Endothelial cell of umbilical vein (primary cell): ENCODE data around the gene SPRY1. TPM values are rescaled to one million over a fixed set of nuclear protein-coding genes. Genes with fewer than 3 reads are reported as not detected.

Source experiments
- BruUV-seq: library from RNA; stranded (reverse); fragments of 400-500 nt; replicated peaks from 2 replicates; lab custom pipeline; 2021; lab: Mats Ljungman, UMichigan
- CTCF ChIA-PET: fragments of 300-600, 350-600 bp; sonication (Branson Sonifier 250); formaldehyde crosslinking; loops from one replicate; lab custom pipeline; 2021; ENCODE audit warnings: antibody characterized with exemption, inconsistent platforms; lab: Charles Lee
- POLR2A ChIA-PET: fragments of 300-600, 350-600 bp; sonication (Branson Sonifier 250); formaldehyde crosslinking; loops from one replicate; lab custom pipeline; 2021; ENCODE audit warnings: antibody characterized with exemption, inconsistent platforms; lab: Charles Lee
- DNase-seq: peaks from one replicate; pipeline ENCODE4 v3.0.0-alpha.2; 2011; ENCODE audit warnings: low read depth, low spot score
- FAIRE-seq: peaks from 2 replicates; lab custom pipeline; 2011; peaks lifted over from hg19 to GRCh38; lab: Jason Lieb, UNC
- H2AFZ ChIP-seq: 2 replicates; pipeline ENCODE4 v1.6.0; 2012; ENCODE audit warnings: low read depth, low read length, control low read depth, inconsistent platforms
- H3K27ac ChIP-seq: 2 replicates; pipeline ENCODE4 v1.5.1; 2011; ENCODE audit warnings: low read depth, mild to moderate bottlenecking, control low read depth, low read length, moderate library complexity; ENCODE audit not compliant: insufficient read depth
- H3K27me3 ChIP-seq, 2 experiments: 2 replicates each; pipeline versions ENCODE4 v1.6.0 to v1.6.1; 2011; ENCODE audit warnings: low read length in 2 of 2, mixed read lengths in 1 of 2; ENCODE audit not compliant: control insufficient read depth in 2 of 2, insufficient read depth in 2 of 2
- H3K36me3 ChIP-seq, 2 experiments: 2 replicates in 1 of 2; 3 replicates in 1 of 2; pipeline ENCODE4 v1.5.1; 2011; ENCODE audit warnings: low read length in 2 of 2, mild to moderate bottlenecking in 1 of 2, moderate library complexity in 1 of 2; ENCODE audit not compliant: control insufficient read depth in 2 of 2, insufficient read depth in 2 of 2; ENCODE audit errors: extremely low read depth in 1 of 2
- H3K4me1 ChIP-seq: 3 replicates; pipeline ENCODE4 v1.5.1; 2011; ENCODE audit warnings: mild to moderate bottlenecking, low read length; ENCODE audit not compliant: control insufficient read depth, insufficient read depth; ENCODE audit errors: extremely low read depth
- H3K4me2 ChIP-seq: 2 replicates; pipeline ENCODE4 v1.6.1; 2011; ENCODE audit warnings: low read length, control low read depth, mixed read lengths; ENCODE audit not compliant: insufficient read depth
- H3K4me3 ChIP-seq, 3 experiments: fragments of 200-600 bp in 1 of 3; sonication (generic), shearing (Covaris generic) in 1 of 3; replicated peaks in 1 of 3; 2 replicates each; pipeline ENCODE4 v1.5.1; 2011 to 2016; ENCODE audit warnings: control low read depth in 3 of 3, low read length in 3 of 3, mild to moderate bottlenecking in 2 of 3, inconsistent platforms in 1 of 3, low read depth in 1 of 3, moderate library complexity in 1 of 3; ENCODE audit not compliant: insufficient read depth in 1 of 3
- H3K79me2 ChIP-seq: 2 replicates; pipeline ENCODE4 v1.6.0; 2012; ENCODE audit warnings: low read length, inconsistent platforms; ENCODE audit not compliant: control insufficient read depth, insufficient read depth
- H3K9ac ChIP-seq: replicated peaks from 2 replicates; pipeline ENCODE3; 2011; ENCODE audit warnings: low read length, control low read depth; ENCODE audit not compliant: insufficient read depth; ENCODE audit errors: extremely low read depth
- H3K9me1 ChIP-seq: replicated peaks from 3 replicates; pipeline ENCODE4 v1.6.0; 2011; ENCODE audit warnings: mild to moderate bottlenecking, low read length; ENCODE audit not compliant: control insufficient read depth, insufficient read depth; ENCODE audit errors: extremely low read depth
- H3K9me3 ChIP-seq: replicated peaks from 2 replicates; pipeline ENCODE4 v1.5.1; 2012; ENCODE audit warnings: low read length, inconsistent platforms; ENCODE audit not compliant: control insufficient read depth, insufficient read depth
- H4K20me1 ChIP-seq: replicated peaks from 2 replicates; pipeline ENCODE3; 2011; ENCODE audit warnings: mild to moderate bottlenecking, low read length; ENCODE audit not compliant: control insufficient read depth, insufficient read depth; ENCODE audit errors: extremely low read depth
- CTCF ChIP-seq, 2 donors: IDR thresholded peaks; 1 replicate in 1 of 2; 2 replicates in 1 of 2; pipeline ENCODE4 v1.5.1; 2011; ENCODE audit warnings: low read length in 2 of 2, mild to moderate bottlenecking in 2 of 2, moderate library complexity in 2 of 2, control low read depth in 1 of 2, inconsistent platforms in 1 of 2, low read depth in 1 of 2; ENCODE audit not compliant: insufficient read depth in 1 of 2; ENCODE audit errors: extremely low read depth in 1 of 2
- EZH2 ChIP-seq: IDR thresholded peaks from 2 replicates; pipeline ENCODE4 v1.6.1; 2012; ENCODE audit warnings: borderline replicate concordance, low read depth, mild to moderate bottlenecking, moderate library complexity, low read length, inconsistent platforms; ENCODE audit not compliant: severe bottlenecking
- FOS ChIP-seq: IDR thresholded peaks from 2 replicates; pipeline ENCODE4 v1.6.1; 2011; ENCODE audit warnings: mild to moderate bottlenecking, low read length, moderate library complexity, borderline replicate concordance; ENCODE audit not compliant: insufficient read depth
- GATA2 ChIP-seq: IDR thresholded peaks from 2 replicates; pipeline ENCODE4 v1.7.0; 2011; ENCODE audit warnings: low read depth, mild to moderate bottlenecking, moderate library complexity, mixed read lengths, low read length; ENCODE audit not compliant: insufficient read length, insufficient read depth
- JUN ChIP-seq: IDR thresholded peaks from 2 replicates; pipeline ENCODE4 v1.6.1; 2011; ENCODE audit warnings: borderline replicate concordance, low read depth; ENCODE audit not compliant: insufficient read length, insufficient read depth
- MAX ChIP-seq: IDR thresholded peaks from 2 replicates; pipeline ENCODE4 v1.6.1; 2011; ENCODE audit not compliant: insufficient read depth, insufficient read length
- MYC ChIP-seq: IDR thresholded peaks from one replicate; pipeline ENCODE4 v1.6.1; 2011; ENCODE audit warnings: mild to moderate bottlenecking, low read depth, low read length
- POLR2A ChIP-seq: IDR thresholded peaks from 2 replicates; pipeline ENCODE4 v1.6.1; 2012; ENCODE audit warnings: low read depth, mild to moderate bottlenecking, control low read depth, low read length
- POLR2AphosphoS5 ChIP-seq: IDR thresholded peaks from 2 replicates; pipeline ENCODE4 v1.6.1; 2012; ENCODE audit warnings: low read depth, mild to moderate bottlenecking, control low read depth, low read length, moderate library complexity; ENCODE audit not compliant: insufficient read depth
- dilution Hi-C: fragments of 300-500 bp; cut with MboI; formaldehyde crosslinking; loops from one replicate; pipeline ENCODE4 v1.15.0; 2019; ENCODE audit warnings: low sequenced_read_pairs; ENCODE audit not compliant: extremely low pct_ligation_motif_present
- intact Hi-C: fragments of 100-400 bp; cut with micrococcal nuclease; formaldehyde crosslinking; loops from one replicate; pipeline ENCODE4 v1.10.0; 2022
- polyA plus RNA-seq, 4 experiments: library from polyadenylated mRNA; depleted of rRNA in 3 of 4; stranded (reverse) in 3 of 4; unstranded in 1 of 4; fragments of >200 nt; gene quantifications; 2 replicates each; pipeline versions ENCODE4 v1.2.1 to v1.2.3, GENCODE V29; 2011 to 2012; ENCODE audit warnings: missing spikeins in 1 of 4
- total RNA-seq: library from RNA; stranded (reverse); gene quantifications from 2 replicates; pipeline ENCODE4 v1.2.3, GENCODE V29; 2021

SPRY1 gene
- total and polyA plus RNA-seq, 2 donors (not counting 3 experiments of a cell fraction or from before 2014, with no cell fraction given), result 14.1 to 43.7 TPM

- no peaks in the 10 kb centered on the region for H3K79me2 ChIP-seq
- TF ChIP-seq CTCF (IDR thresholded peaks at IDR 0.05; ENCODE audit: extremely low read depth in 1 of 2, insufficient read depth in 1 of 2, low read depth in 1 of 2, low read length in 2 of 2), result no peak
- TF ChIP-seq POLR2AphosphoS5, result no peak
- TF ChIP-seq EZH2, result no peak
- TF ChIP-seq MAX, result no peak
- no peak for TF ChIP-seq JUN
- TF ChIP-seq POLR2A, result no peak
- TF ChIP-seq GATA2, result no peak
- no peak for TF ChIP-seq MYC
- TF ChIP-seq FOS, result no peak
- CTCF ChIA-PET, result interaction anchor here (1.1 to 1.5 kb wide), 2 partner anchors 10 to 256 kb away, joined by 3 to 4 read pairs; no protein-coding TSS in a partner anchor
Measured at GRCh38 chr4:123383566-123383965, 13.0 kb upstream of the SPRY1 start.

More at GRCh38 chr4:123383566-123383965, 13.0 kb upstream of the SPRY1 start:
- dilution Hi-C loops, result no loop called here
- no peak for DNase-seq
- no peak overlapping the region for H2AFZ ChIP-seq
- no peaks in the 10 kb centered on the region for H4K20me1 ChIP-seq
- no peaks in the 10 kb centered on the region for H3K36me3 ChIP-seq
- peaks cover 28% of the 10 kb centered on the region for H3K4me1 ChIP-seq
- H3K27me3 ChIP-seq, result no peaks in the 10 kb centered on the region
- BruUV-seq, result no TSS peak
- intact Hi-C loops, result no loop called here
- H3K4me2 ChIP-seq, result no peak overlapping the region
- H3K9me3 ChIP-seq, result no peaks in the 10 kb centered on the region
- no peak overlapping the region for H3K27ac ChIP-seq
- no peak for FAIRE-seq
- no peak overlapping the region for H3K4me3 ChIP-seq
- no peaks in the 10 kb centered on the region for H3K9me1 ChIP-seq
- POLR2A ChIA-PET, result no interaction called here
- no peak overlapping the region for H3K9ac ChIP-seq
